Measurements from ENCODE around the gene RNU6-8. TPM values are rescaled to one million over a fixed set of nuclear protein-coding genes. Genes with fewer than 3 reads are reported as not detected.

The RNU6-8 gene
- total RNA-seq, 1 donor from 2014 or later = not detected

- Histone ChIP-seq H3K4me1 (no peaks in the 10 kb centered on the region), H3K27ac (replicated peaks) (no peak overlapping the region), H3K9me3 (replicated peaks) (no peaks in the 10 kb centered on the region), H3K36me3 (no peaks in the 10 kb centered on the region), H3K27me3 (ENCODE audit: low read depth) (no peaks in the 10 kb centered on the region), H3K4me3 (no peak overlapping the region)
- no peak for TF ChIP-seq CTCF (IDR thresholded peaks at IDR 0.05; ENCODE audit: borderline replicate concordance)
- intact Hi-C loops (cut with micrococcal nuclease) = no loop called here
- no peak for DNase-seq
Measured at GRCh38 chr14:32192712-32193373, 10.2 kb downstream of the RNU6-8 start.

- intact Hi-C loops (cut with micrococcal nuclease) = no loop called here
- H3K9me3 ChIP-seq (replicated peaks) = peaks cover 3% of the 10 kb centered on the region
- H3K36me3 ChIP-seq = no peaks in the 10 kb centered on the region
- no peaks in the 10 kb centered on the region for H3K4me1 ChIP-seq
- no peak overlapping the region for H3K4me3 ChIP-seq
- TF ChIP-seq CTCF (IDR thresholded peaks at IDR 0.05; ENCODE audit: borderline replicate concordance) = no peak
- no peak overlapping the region for H3K27ac ChIP-seq (replicated peaks)
- H3K27me3 ChIP-seq (ENCODE audit: low read depth) = no peaks in the 10 kb centered on the region
- no peak for DNase-seq
Measured at GRCh38 chr14:32190673-32191072, 12.4 kb downstream of the RNU6-8 start.

- no peaks in the 10 kb centered on the region for H3K36me3 ChIP-seq
- no peaks in the 10 kb centered on the region for H3K4me1 ChIP-seq
- H3K27ac ChIP-seq (replicated peaks) = no peak overlapping the region
- peaks cover 12% of the 10 kb centered on the region for H3K9me3 ChIP-seq (replicated peaks)
- TF ChIP-seq CTCF (IDR thresholded peaks at IDR 0.05; ENCODE audit: borderline replicate concordance) = no peak
- intact Hi-C loops (cut with micrococcal nuclease) = no loop called here
- DNase-seq = no peak
- H3K4me3 ChIP-seq = no peak overlapping the region
- no peaks in the 10 kb centered on the region for H3K27me3 ChIP-seq (ENCODE audit: low read depth)
Measured at GRCh38 chr14:32189811-32190210, 13.3 kb downstream of the RNU6-8 start.

GRCh38 chr14:32186248-32186647 is 16.8 kb downstream of the RNU6-8 start:
- Histone ChIP-seq H3K4me1 (peaks cover 5% of the 10 kb centered on the region), H3K4me3 (no peak overlapping the region), H3K27me3 (ENCODE audit: low read depth) (no peaks in the 10 kb centered on the region), H3K36me3 (no peaks in the 10 kb centered on the region), H3K9me3 (replicated peaks) (peaks cover 18% of the 10 kb centered on the region), H3K27ac (replicated peaks) (no peak overlapping the region)
- no peak for DNase-seq
- intact Hi-C loops (cut with micrococcal nuclease) = no loop called here
- no peak for TF ChIP-seq CTCF (IDR thresholded peaks at IDR 0.05; ENCODE audit: borderline replicate concordance)

- Histone ChIP-seq H3K9me3 (replicated peaks) (peaks cover 22% of the 10 kb centered on the region), H3K36me3 (no peaks in the 10 kb centered on the region), H3K4me3 (no peak overlapping the region), H3K27ac (replicated peaks) (no peak overlapping the region), H3K27me3 (ENCODE audit: low read depth) (no peaks in the 10 kb centered on the region), H3K4me1 (peaks cover 5% of the 10 kb centered on the region)
- no peak for DNase-seq
- TF ChIP-seq CTCF (IDR thresholded peaks at IDR 0.05; ENCODE audit: borderline replicate concordance) = no peak
- intact Hi-C loops (cut with micrococcal nuclease) = no loop called here
Measured at GRCh38 chr14:32185097-32185496, 18.0 kb downstream of the RNU6-8 start.

Measured in left ventricle myocardium inferior (tissue), 1 donor.